Stimulated activated CD4-positive, alpha-beta T cell treated with anti-CD3 and anti-CD28 coated beads, Interleukin-4, amount 100 ng/mL, for 1 hour (primary cell): ENCODE measurements around the gene ACBD5.
A peak's percentile ranks its signal among the peaks of the same experiment; 100 is the strongest.
"Not testable (repeated sequence)": the region's sequence is repeated elsewhere in the genome, so short reads cannot be mapped to it uniquely, and the experiment has no call there.

Experiments used
- DNase-seq: peaks from one replicate; pipeline ENCODE4 v3.0.0-alpha.2; 2020

The ACBD5 gene

GRCh38 chr10:27240212-27241009 is at the start of gene ACBD5:
Gene ACBD5 (minus strand): TSS chr10:27240797. CDS start chr10:27240688, 109 bp downstream.
- peak; percentile 77 for DNase-seq

- DNase-seq, result peak; percentile 4
Observed at GRCh38 chr10:27285093-27285492, 44.5 kb upstream of the ACBD5 start.

DNA sequence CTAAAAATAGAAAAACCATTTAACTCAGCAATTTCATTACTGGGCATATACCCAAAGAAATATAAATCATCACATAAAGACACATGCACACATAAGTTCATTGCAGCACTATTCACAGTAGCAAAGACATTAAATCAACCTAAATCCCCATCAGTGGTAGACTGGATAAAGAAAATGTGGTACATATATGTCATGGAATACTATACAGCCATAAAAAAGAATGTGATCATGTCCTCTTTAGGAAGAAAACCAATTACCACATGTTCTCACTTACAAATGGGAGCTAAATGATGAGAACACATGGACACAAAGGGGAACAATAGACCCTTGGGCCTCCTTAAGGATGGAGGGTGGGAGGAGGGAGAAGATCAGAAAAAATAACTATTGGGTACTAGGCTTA is 36.0 kb upstream of the ACBD5 start:
- no peak for DNase-seq

GRCh38 chr10:27266025-27266424 is 25.4 kb upstream of the ACBD5 start:
- not testable (repeated sequence) for DNase-seq

DNA sequence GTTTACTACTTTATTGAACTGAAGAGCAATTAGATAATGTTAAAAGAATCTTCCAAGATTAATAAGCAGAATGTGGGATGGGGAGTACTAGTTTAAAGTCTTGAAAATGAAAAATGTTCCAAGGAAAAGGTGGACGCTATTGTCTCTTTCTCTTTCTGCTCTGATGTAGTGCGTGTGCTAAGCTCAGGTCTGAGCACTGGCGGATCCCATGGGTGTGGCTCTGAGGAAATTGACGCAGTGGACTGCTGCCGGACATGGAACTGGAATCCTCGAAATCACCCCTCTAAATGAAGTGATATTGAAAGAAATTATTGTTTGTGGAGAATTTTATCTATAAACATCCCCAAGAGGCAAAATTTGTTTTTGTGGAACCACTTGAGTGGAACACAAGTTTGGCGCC is 22.2 kb upstream of the ACBD5 start:
- not testable (repeated sequence) for DNase-seq

DNA sequence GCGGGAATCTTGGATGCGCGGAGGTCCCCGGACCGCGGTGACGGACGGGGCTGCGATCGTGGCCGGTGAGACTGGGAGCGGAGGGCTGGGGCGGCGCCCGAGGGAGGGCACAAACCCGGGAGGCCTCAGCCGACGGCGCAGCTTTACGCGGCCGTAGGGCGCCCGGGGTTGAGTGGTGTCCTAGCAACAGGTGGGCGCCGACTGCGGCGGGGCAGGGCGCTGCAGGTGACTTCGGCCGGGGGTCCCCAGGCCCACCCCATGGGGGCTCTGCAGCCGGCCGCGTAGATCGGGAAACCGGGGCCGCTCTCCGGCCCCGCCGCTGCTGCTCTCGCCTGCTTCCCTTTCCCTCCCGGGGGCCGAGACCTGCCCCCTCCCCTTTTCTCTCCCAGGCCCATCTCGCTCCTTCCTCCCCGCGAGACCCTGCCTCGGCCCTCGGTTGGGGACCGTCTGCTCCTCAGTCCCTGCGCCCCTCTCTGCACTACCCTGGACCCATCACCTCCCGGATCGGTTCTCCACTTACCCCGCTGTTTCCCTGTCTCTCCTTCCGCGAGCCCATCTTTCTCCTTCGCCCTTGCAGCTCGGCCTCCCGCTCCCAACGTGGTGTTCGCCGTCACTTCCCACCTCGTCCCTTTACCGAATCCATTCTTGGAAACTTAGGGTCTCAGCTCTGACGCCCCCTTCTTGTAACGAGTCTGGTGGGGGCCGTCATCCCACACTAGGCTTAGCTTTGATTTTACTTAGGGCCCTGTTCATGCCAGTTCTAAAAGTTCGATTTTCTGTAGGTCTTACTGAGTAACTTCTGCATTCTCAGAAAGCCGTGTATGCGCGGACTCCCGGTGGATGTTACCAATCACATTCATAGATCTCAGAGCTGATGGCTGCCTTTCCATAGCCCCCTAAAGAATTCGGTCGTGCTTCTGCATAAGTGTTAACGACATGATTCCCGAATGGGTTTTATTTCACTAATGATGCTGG is 18.5 kb upstream of the ACBD5 start:
- DNase-seq, result peak; percentile 27

- DNase-seq, result no peak
Observed at GRCh38 chr10:27258492-27258837, 17.9 kb upstream of the ACBD5 start.

DNA sequence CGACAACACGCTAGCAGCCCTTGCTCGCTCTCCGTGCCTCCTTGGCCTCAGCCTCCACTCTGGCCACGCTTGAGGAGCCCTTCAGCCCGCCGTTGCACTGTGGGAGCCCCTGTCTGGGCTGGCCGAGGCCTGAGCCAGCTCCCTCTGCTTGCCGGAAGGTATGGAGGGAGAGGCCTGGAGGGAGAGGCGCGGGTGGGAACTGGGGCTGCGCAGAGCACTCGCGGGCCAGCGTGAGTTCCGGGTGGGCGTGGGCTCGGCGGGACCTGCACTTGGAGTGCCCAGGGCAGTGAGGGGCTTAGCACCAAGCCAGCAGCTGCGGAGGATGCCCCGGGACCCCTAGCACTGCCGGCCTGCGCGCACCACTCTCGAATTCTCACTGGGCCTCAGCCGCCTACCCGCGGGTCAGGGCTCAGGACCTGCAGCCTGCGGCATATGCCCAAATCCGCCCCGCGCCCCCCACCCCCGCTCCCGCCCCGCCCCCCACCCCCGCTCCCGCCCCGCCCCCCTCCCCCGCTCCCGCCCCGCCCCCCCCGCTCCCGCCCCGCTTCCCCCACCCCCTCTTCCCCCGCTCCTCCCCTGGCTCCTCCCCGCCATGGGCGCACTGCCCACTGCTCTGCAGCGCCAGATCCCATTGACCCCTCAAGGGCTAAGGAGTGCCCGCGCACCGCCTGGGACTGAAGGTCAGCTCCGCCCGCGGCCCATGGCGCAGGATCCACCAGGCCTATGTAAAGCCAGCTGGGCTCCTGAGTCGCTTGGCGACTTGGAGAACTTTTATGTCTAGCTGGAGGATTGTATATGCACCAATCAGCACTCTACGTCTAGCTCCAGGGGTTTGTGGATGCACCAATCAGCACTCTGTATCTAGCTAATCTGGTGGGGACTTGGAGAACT is 15.9 kb upstream of the ACBD5 start:
- no peak for DNase-seq

DNA sequence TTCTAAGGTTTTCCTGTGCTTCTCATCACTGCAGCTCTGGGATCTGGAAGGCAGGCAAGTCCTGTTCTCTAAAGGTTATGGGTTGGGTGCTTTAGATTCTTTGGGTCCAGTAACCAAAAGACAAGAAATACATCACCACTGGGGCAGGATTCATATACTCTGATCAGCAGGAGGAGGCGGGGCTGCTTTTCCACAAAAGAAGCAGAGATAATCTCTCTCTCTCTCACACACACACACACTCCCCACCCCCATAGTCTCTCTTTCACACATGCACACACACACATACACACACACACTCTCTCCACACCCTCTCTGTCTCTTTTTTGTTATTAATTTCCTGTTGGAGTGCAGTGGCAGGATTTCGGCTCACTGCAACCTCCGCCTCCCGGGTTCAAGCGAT is 13.0 kb upstream of the ACBD5 start:
- DNase-seq, result no peak

- DNase-seq, result peak; percentile 88
Observed at GRCh38 chr10:27252267-27253000, 11.8 kb upstream of the ACBD5 start.

DNA sequence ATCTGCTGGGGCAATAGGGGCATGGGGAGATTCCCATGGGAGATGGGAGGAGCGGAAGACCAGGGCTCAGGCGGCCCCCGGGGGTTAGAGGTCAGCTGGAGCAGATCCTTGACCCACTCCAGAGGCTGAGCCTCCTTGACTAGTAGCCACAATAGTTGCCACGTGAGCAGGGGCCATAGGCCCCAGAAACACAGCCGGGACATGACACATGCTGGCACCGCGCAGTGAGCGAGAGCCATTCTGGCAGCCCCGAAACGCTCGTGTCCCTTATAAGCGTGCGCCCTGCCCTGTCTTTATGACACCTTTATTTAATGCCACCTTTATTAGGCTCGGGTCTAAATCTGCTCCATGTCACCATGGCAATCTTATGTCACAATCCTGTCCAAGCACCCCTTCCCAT is 11.0 kb upstream of the ACBD5 start:
- DNase-seq, result no peak

- DNase-seq, result no peak
Observed at GRCh38 chr10:27248215-27248614, 7.6 kb upstream of the ACBD5 start.

DNA sequence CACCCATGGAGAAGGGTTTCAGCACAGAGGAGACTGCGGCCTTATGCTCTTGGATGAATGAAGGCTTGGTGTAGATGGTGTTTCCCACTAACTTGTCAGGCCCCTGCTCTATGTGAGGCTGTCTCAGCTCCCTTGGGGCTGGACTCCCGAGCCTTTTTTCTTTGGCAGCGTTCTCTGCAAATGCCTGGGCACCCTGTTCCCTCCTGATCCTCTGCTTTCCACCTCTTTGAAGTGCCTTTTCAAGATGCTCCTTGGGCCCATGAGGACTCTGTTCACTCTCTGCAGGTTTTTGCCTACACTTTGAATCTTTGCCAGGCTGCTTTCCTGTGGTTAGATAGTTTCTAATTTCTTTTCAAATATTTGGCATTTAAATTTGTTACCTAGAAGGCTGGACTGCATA is 6.8 kb upstream of the ACBD5 start:
- no peak for DNase-seq

DNA sequence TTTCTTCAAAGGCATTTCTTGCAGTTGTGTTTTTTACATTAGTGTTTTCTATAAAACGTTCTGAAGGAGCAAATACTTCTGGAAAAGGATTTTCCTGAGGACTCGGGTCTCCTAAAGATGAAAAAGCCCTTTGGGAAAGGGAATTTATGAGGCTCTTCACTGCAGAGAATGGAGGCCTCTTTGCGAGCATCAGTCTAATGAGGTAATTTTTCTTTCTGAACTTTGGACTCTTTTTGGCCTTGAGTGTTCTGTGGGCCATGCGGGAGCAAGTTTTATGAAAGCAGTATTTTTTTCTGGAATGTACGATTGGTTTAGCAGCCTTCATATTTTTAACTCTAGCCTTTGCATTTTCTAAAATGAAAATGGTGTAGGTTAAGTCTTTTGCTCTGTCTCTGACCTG is 6.4 kb upstream of the ACBD5 start:
- DNase-seq, result no peak

GRCh38 chr10:27245836-27246235 is 5.2 kb upstream of the ACBD5 start:
- DNase-seq, result no peak

DNA sequence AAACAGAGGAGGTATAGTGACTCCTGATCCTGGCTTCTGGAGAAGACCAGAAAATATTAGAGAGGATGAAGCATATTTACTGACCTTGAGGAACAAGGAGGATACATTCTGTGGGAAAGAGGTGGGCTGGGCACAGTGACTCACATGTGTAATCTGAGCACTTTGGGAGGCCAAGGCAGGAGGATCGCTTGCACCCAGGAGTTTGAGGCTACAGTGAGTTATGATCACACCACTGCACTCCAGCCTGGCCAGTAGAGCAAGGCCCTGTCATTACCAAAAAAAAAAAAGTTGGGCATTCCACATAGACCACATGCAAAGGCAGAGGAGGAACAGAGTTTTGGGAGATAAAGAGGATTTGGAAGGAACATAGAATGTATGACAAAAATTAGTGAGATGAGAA is 4.4 kb upstream of the ACBD5 start:
- no peak for DNase-seq

DNA sequence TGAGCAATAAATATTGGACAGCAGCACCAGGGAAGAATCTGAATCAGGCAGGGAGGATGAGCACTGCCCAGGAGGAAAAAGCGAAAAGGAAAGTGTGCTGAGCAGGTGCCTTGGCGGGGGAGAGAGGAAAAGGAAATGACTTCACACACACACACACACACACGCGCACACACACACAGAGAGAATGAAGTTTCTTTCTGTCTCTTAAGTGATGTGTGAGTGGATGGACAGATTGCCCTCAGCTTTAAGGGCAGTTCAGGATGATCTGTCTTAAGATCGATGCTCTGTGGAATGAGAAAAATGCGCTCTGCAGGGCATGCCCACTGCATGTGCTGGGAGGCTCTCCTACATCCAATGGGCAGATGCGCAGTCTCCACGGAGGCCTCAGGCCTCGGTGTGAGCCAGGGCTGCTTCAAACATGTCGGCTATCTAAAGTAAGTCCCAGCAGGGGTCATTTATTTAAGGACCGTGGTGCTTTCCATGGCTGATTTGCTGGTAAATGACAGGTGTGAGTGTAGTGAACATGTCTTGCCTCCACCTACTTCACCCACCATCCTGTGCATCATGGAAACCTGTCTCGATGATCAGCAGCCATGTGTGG is 2.5 kb upstream of the ACBD5 start:
- DNase-seq, result peak; percentile 70

- DNase-seq, result no peak
Observed at GRCh38 chr10:27242473-27242950, 1.9 kb upstream of the ACBD5 start.

DNA sequence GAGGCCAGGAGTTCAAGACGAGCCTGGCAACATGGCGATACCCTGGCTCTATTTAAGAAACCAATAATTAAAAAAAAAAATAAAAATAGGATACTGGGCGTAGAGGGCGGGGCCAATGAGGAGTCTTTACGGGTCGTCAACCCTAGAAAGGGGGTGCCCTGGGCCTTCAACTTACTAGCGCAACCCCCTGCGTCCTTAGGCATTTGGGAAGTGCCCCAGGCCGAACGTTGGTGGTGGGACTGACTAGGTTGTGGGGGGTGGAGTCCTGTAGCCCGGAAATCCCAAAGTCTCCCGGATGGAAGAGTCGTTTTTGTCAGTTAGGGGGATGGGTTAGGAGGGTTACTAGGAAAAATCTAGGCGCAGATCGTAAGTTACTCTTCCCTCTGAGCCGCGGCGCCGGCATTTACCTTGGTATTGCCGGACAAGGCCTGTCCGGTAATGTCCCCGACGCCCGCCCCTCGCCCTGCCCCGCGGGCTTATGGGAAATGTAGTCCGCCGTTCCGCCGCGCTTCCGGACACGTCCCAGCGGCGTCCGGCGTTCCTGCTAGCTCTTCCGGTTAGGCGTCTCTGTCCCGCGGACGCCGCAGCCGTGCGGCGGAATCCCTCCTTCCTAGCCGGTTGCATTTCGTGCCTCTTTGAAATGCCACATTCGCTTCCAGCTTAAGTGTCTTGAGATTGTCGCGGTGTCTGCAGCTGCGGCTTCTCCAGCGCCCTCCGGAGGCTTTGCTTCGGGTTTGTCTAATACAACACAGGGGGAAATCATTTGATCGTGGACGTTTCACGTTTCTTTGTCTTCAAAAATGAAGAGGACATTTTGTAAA is 1.3 kb upstream of the ACBD5 start:
- peak; percentile 88 for DNase-seq

DNA sequence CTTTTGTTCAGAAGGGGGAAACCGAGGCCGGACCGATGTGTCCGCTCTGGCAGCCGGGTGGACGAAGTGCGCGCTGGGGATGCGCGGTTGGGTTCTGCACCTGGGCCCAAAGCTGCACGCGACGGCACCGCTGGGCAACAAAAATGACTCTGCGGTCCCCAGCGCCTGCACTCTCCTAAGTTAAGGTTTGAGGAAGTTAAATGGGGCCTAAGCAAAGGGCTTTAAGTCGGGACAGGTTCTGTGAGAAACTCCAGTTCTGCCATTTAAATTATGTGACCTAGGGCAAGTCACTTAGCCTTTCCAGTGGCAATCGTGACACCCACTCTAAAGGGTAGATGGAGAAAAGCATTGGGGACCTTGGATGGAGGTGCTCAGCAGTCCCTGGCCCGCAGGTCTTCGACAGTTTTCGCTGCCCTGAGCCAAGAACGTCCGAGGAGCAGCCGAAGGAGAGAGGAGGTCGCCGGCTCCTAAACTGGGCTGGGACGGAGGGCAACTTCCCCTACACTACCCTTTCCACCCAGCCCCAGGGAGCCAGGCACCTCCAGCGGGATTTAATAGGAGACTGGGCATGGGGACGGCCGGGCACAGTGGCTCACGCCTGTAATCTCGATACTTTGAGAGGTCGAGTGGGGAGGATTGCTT is 534 bp upstream of the ACBD5 start:
- DNase-seq, result peak; percentile 16
